ENCODE data around the gene SLC5A11. TPM values are rescaled to one million over a fixed set of nuclear protein-coding genes. Genes with fewer than 3 reads are reported as not detected.

SLC5A11 gene
- total RNA-seq, 1 experiment from 2014 or later = 0.22 TPM

DNA sequence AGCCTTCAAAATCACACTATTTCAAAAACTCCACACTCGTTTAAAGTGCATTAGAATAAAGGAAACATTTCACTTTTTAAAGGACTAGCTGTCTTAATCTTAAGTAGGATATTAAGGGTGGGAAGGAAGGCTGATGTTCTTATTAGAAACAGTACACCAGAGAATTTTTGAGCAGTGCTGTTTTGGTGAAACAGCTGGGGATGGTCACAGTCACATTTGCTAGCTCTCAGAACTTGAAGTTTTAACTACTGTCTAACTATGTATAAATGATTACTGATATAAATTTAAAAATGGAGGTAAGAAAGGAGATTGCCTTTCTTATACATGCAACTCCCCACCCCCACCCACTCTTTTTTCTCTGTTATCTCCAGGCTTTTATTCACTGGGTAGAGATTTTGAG, 38.5 kb upstream of the SLC5A11 start:
- H3K9me3 ChIP-seq (ENCODE audit: control insufficient read depth, low read depth, low read length) = no peaks in the 10 kb centered on the region
- H2BK15ac ChIP-seq (ENCODE audit: low read depth, low read length) = no peak overlapping the region
- H3K4me1 ChIP-seq (ENCODE audit: insufficient read depth, low read length) = no peaks in the 10 kb centered on the region
- H4K8ac ChIP-seq (replicated peaks; ENCODE audit: insufficient read length, low read depth, low read length) = no peak overlapping the region
- no peak overlapping the region for H3K14ac ChIP-seq (ENCODE audit: insufficient read depth, low read length)
- Mint-ChIP-seq H3K36me3 (ENCODE audit: insufficient read depth in 1 of 3, low read depth in 3 of 3) (peaks cover 59 to 97% (median 88%) of the 10 kb centered on the region in 3 experiments; a peak in 6 of 7 replicates), H3K27me3 (ENCODE audit: low read depth) (no peaks in the 10 kb centered on the region), H3K4me1 (no peaks in the 10 kb centered on the region), H3K27ac (0 out of 7 replicates have a peak overlapping the region, but pooled peaks of 1 of the 3 experiments have one; percentile 24), H3K9me3 (no peaks in the 10 kb centered on the region), H3K4me3 (no peak overlapping the region)
- no peak overlapping the region for H2BK20ac ChIP-seq (ENCODE audit: low read depth, low read length, poor library complexity, severe bottlenecking)
- no peak overlapping the region for H2BK5ac ChIP-seq (ENCODE audit: insufficient read length, low read length)
- no peak overlapping the region for H4K5ac ChIP-seq (ENCODE audit: insufficient read length, low read depth, low read length)
- H2AK5ac ChIP-seq (ENCODE audit: insufficient read length, low read length) = no peak overlapping the region
- DNase-seq = no peak
- H3K56ac ChIP-seq (ENCODE audit: insufficient read length, low read depth, low read length) = no peak overlapping the region
- no peak overlapping the region for H2AFZ ChIP-seq (ENCODE audit: low read length)
- H3K4ac ChIP-seq (ENCODE audit: low read depth, low read length) = no peak overlapping the region
- H2BK120ac ChIP-seq (ENCODE audit: low read depth, low read length, poor library complexity, severe bottlenecking) = no peak overlapping the region
- H3K23me2 ChIP-seq (ENCODE audit: insufficient read length, low read depth, low read length, poor library complexity, severe bottlenecking) = no peaks in the 10 kb centered on the region
- no CpG with 5 or more reads among the region's 1 CpG for WGBS (ENCODE audit: extremely low coverage, insufficient read length, low lambda C conversion rate)
- H4K91ac ChIP-seq (ENCODE audit: insufficient read length, low read depth, low read length) = no peak overlapping the region
- H3K27me3 ChIP-seq (ENCODE audit: insufficient read depth, low read length) = no peaks in the 10 kb centered on the region
- H3K9ac ChIP-seq (ENCODE audit: extremely low read depth, insufficient read length, low read length) = no peak overlapping the region
- H3K79me2 ChIP-seq (ENCODE audit: insufficient read depth, low read length) = no peaks in the 10 kb centered on the region
- H4K20me1 ChIP-seq (ENCODE audit: control insufficient read depth, insufficient read depth, insufficient read length) = no peaks in the 10 kb centered on the region
- H2BK12ac ChIP-seq (ENCODE audit: insufficient read length, low read depth, low read length) = no peak overlapping the region
- no peak overlapping the region for H3K27ac ChIP-seq (ENCODE audit: insufficient read length, low read depth, low read length)
- H3T11ph ChIP-seq (ENCODE audit: low read length) = no peak overlapping the region
- H3K18ac ChIP-seq (ENCODE audit: insufficient read length, low read depth, low read length) = no peak overlapping the region
- no peak for TF ChIP-seq CTCF (conservative IDR thresholded peaks at IDR 0.05)
- no peak overlapping the region for H3K4me2 ChIP-seq (ENCODE audit: insufficient read depth, insufficient read length, low read length)
- H3K23ac ChIP-seq (ENCODE audit: insufficient read length, low read depth, low read length) = no peak overlapping the region
- no peaks in the 10 kb centered on the region for H3K79me1 ChIP-seq (ENCODE audit: insufficient read depth, low read depth, low read length, poor library complexity, severe bottlenecking)

Measured in H9 (cell line).